ENCODE results near the gene MTMR3.
A peak's percentile ranks its signal among the peaks of the same experiment; 100 is the strongest.

The MTMR3 gene

DNA sequence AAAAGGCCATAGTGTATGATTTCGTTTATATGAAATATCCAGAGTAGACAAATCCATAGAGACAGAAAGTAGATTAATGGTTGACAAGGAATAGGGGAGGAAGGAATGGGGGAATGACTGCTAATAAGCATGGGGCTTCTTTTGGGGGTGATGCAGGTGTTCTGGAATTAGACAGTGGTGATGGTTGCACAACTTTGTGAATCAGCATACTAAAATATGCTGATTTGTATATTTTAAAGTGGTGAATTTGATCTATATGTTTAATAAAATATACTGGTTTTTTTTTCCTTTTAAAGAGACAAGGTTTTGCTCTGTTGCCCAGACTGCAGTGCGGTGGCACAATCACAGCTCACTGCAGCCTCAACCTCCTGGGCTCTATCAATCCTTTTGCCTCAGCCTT is 190.8 kb downstream of the MTMR3 start:
- Mint-ChIP-seq H3K27me3 (peaks cover 26% of the 10 kb centered on the region), H3K27ac (no peak overlapping the region), H3K9me3 (no peaks in the 10 kb centered on the region), H3K4me1 (ENCODE audit: low read depth) (no peaks in the 10 kb centered on the region), H3K4me3 (no peak overlapping the region), H3K36me3 (ENCODE audit: low read depth) (no peaks in the 10 kb centered on the region)
- intact Hi-C loops (cut with micrococcal nuclease): no loop called here

DNA sequence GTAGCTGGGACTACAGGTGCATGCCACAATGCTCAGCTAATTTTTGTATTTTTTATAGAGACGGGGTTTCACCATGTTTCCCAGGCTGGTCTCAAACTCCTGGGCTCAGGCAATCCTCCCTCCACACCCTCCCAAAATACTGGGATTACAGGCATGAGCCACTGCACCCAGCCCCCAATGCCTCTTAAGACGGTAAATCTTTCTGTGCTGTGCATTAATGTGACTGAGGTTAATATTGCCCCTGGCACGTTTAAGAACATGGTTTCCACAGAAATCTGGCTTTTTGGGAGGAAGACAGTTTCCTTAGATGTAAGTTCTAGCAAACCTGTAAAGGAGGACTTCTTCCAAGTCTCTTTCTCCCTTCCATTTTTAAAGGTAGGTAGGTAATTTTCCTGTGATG is 191.2 kb downstream of the MTMR3 start:
- Mint-ChIP-seq H3K4me1 (ENCODE audit: low read depth) (no peaks in the 10 kb centered on the region), H3K27me3 (peaks cover 30% of the 10 kb centered on the region), H3K27ac (no peak overlapping the region), H3K9me3 (no peaks in the 10 kb centered on the region), H3K4me3 (no peak overlapping the region), H3K36me3 (ENCODE audit: low read depth) (no peaks in the 10 kb centered on the region)
- intact Hi-C loops (cut with micrococcal nuclease): no loop called here

DNA sequence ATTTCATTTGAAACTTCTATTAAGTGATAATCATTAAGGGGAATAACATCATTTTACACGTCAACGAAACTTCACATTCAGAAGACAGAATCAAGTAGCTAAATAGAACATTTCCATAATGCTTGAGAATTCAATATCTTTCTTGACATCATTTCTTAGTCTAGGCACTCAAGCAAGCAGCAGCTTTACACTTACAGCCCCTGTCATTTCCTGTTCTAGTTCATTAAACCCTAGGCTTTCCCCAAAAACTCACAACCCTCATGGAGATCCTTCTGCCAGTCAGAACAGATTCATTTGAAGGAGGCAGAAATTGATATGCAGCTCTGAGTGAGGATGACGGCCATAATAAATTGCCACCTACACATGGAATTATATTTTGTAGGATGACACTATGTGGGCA is 192.0 kb downstream of the MTMR3 start:
- no peak overlapping the region for H3K27ac Mint-ChIP-seq
- H3K4me1 Mint-ChIP-seq (ENCODE audit: low read depth): no peaks in the 10 kb centered on the region
- peaks cover 37% of the 10 kb centered on the region for H3K27me3 Mint-ChIP-seq
- no peaks in the 10 kb centered on the region for H3K36me3 Mint-ChIP-seq (ENCODE audit: low read depth)
- no peaks in the 10 kb centered on the region for H3K9me3 Mint-ChIP-seq
- no peak overlapping the region for H3K4me3 Mint-ChIP-seq
- intact Hi-C loops (cut with micrococcal nuclease): no loop called here

DNA sequence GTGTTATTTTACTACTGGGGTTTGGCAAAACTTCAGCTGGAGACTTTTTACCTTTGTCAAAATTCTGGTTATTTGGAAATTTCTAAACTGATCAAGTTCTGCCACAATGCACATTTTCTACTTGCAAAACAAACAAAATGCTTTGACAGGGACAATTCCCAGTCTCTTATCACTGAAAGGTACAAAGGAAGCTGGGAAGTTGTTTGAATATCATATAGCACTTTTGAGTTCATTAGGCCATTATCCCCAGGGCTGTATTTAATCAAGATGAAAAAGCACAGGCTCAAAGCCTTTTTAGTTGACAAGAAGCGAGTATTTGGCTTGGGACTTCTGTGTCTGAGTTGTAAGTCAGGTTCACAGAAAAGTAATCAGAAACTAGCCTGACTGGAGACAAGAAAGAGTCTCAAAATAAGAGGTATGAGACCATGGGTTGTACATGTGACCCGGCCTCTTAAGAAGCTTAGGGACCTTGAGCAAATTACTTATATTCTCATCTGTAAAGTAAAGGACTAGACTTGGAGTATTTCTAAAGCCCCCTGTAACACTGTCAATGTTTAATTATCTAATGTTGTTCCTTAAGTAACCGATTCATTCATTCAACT is 194.4 kb downstream of the MTMR3 start:
- intact Hi-C loops (cut with micrococcal nuclease): no loop called here
- peaks cover 7% of the 10 kb centered on the region for H3K4me1 Mint-ChIP-seq (ENCODE audit: low read depth)
- H3K4me3 Mint-ChIP-seq: no peak overlapping the region
- no peak overlapping the region for H3K27ac Mint-ChIP-seq
- H3K9me3 Mint-ChIP-seq: no peaks in the 10 kb centered on the region
- H3K36me3 Mint-ChIP-seq (ENCODE audit: low read depth): no peaks in the 10 kb centered on the region
- peaks cover 46% of the 10 kb centered on the region for H3K27me3 Mint-ChIP-seq

DNA sequence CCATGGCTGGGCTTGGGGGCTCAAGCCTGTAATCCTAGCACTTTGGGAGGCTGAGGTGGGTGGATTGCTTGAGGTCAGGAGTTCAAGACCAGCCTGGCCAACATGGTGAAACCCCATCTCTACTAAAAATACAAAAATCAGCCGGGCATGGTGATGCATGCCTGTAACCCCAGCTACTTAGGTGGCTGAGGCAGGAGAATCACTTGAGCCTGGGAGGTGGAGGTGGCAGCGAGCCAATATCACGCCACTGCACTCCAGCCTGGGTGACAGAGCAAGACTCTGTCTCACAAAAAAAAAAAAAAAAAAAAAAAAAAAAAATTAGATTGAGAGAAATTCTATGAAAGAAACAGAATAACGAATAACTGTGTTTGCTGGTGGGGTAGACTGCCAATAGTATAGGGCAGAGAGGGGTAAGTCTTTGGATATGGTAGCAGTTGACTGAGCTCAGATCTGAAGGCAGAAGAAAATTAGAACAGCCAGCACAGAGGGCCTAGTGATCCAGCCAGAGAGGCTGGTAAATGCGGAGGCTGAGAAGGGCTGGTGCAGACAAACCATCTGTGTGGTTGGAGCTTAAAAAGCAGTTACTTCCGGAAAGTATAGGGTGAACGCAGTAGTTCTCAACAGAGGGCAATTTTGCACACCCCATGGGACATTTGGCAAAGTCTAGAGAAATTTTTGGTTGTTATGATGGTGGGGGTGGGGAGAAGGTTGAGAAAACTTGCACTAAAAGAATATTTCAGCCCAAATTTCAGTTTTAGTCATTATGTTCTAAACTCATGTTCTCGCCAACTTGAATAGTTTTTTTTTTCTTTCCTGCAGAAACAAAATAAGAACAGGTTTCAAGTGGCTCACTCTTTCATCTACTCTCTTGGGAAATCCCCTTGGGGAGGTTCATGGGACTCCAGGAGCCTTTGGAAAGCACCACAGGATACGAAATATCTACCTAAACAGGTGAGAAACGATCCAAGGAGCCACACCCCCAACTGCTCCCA is 195.6 kb downstream of the MTMR3 start:
- Mint-ChIP-seq H3K27me3 (peaks cover 43% of the 10 kb centered on the region), H3K9me3 (no peaks in the 10 kb centered on the region), H3K27ac (no peak overlapping the region), H3K36me3 (ENCODE audit: low read depth) (no peaks in the 10 kb centered on the region), H3K4me3 (no peak overlapping the region), H3K4me1 (ENCODE audit: low read depth) (peaks cover 7% of the 10 kb centered on the region)
- intact Hi-C loops (cut with micrococcal nuclease): no loop called here

DNA sequence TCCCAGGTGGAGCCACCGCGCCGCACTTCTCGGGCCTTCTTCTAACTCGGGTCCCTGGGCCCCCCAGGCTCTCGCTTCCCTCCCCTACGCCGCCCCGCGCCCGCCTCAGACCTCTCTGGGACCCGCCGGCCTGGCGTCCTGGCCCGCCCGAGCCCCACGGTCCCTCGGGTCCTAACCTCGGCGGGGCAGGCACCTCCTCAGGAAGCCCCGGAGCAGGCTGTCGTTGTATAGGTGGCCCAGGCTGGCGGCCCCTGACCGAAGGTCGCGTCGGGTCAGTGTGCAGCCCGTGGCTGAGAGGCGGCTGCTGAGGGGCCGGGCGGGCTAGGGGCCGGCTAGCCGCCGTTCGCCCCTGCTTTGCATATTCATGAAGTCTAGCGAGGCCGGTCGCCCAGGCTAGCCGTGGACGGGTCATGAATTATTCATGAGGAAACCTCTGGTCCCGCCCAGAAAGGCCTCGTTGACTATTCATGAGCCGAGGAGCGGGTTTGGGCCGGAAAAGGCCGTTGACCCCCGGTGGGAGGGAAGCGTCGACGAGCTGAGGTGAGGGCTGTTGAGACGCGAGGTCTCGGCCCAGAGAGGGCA is 197.1 kb downstream of the MTMR3 start, which contains the start of gene HORMAD2:
Gene HORMAD2 (plus strand): TSS at position 513 of the 582 bp plus-strand sequence. CDS start 13,489 bp downstream, outside the sequence.
- H3K36me3 Mint-ChIP-seq (ENCODE audit: low read depth): no peaks in the 10 kb centered on the region
- H3K27ac Mint-ChIP-seq: no peak within 1 kb of the TSS
- H3K9me3 Mint-ChIP-seq: no peaks in the 10 kb centered on the region
- peaks cover 39% of the 10 kb centered on the region for H3K27me3 Mint-ChIP-seq
- peak within 1 kb of the TSS; percentile 60 for H3K4me3 Mint-ChIP-seq
- intact Hi-C loops (cut with micrococcal nuclease): no loop called here
- H3K4me1 Mint-ChIP-seq (ENCODE audit: low read depth): peaks cover 7% of the 10 kb centered on the region
